Astrocyte of the spinal cord (primary cell): ENCODE results near the gene YPEL1.
"Not testable (repeated sequence)": the region's sequence is repeated elsewhere in the genome, so short reads cannot be mapped to it uniquely, and the experiment has no call there.

Source experiments
- DNase-seq: peaks from one replicate; pipeline ENCODE4 v3.0.0; 2011; ENCODE audit warnings: low read depth, low spot score
- H3K4me3 ChIP-seq: 2 replicates; pipeline ENCODE4 v1.5.1; 2011; ENCODE audit warnings: low read depth, mild to moderate bottlenecking, low read length, moderate library complexity
- CTCF ChIP-seq: IDR thresholded peaks from 2 replicates; pipeline ENCODE4 v1.5.1; 2012; ENCODE audit warnings: low read depth, mild to moderate bottlenecking, low read length, inconsistent platforms
- in situ Hi-C: cut with HindIII; loops from 2 replicates; pipeline ENCODE4 v1.10.0; 2017; ENCODE audit warnings: low sequenced_read_pairs

The YPEL1 gene

GRCh38 chr22:21720191-21720859, 15.3 kb downstream of the YPEL1 start:
- DNase-seq, H3K4me3 ChIP-seq: not testable (repeated sequence)
- in situ Hi-C loops, result loop anchor here (25.0 kb wide), 1 partner anchor 217 kb away; no protein-coding TSS in a partner anchor

- in situ Hi-C loops, result loop anchor here (25.0 kb wide), 1 partner anchor 218 kb away; no protein-coding TSS in a partner anchor
- DNase-seq, result no peak
- H3K4me3 ChIP-seq, result no peak overlapping the region
- no peak for TF ChIP-seq CTCF
These were observed 16.6 kb downstream of the YPEL1 start for GRCh38 chr22:21719024-21719423.

GRCh38 chr22:21718499-21718898, 17.1 kb downstream of the YPEL1 start:
- no peak overlapping the region for H3K4me3 ChIP-seq
- TF ChIP-seq CTCF, result no peak
- in situ Hi-C loops, result loop anchor here (25.0 kb wide), 1 partner anchor 219 kb away; no protein-coding TSS in a partner anchor
- DNase-seq, result no peak

DNA sequence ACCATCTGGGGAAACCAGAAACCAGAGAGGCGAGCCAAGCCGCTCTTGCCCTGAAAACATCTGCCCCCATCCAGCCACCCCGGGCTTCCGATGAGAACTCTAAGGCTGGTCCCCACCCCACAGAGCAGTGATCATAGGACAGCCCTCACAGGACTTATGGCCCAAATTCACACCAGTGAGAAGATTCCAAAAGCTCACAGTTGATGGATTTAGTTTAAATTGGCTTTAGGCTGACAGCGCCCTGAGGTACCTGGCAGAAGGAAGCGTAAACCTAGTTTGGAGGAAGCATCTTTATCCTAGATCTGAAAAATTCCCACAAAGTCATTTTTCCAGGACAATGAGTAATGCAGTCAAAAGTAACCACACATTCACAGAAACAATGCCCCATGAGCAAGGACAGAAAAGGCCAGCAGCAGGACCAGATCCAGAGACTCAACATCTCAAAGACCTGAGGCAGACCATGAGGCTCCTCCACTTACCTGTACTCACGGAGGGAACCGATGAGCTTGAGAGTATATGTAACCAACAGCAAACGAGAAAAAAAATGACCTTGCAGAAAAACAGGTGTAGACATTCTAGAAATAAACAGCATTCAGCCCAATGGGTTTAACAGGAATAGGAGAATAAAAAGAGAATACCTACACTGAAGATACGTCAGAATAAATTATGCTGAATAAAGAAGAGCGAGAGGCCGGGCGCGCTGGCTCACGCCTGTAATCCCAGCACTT, 19.0 kb downstream of the YPEL1 start:
- not testable (repeated sequence) for DNase-seq, H3K4me3 ChIP-seq
- in situ Hi-C loops, result loop anchor here (25.0 kb wide), 1 partner anchor 221 kb away; no protein-coding TSS in a partner anchor

GRCh38 chr22:21714786-21715185, 20.8 kb downstream of the YPEL1 start:
- H3K4me3 ChIP-seq, result no peak overlapping the region
- in situ Hi-C loops, result loop anchor here (25.0 kb wide), 1 partner anchor 223 kb away; no protein-coding TSS in a partner anchor
- TF ChIP-seq CTCF, result no peak
- no peak for DNase-seq

- no peak for DNase-seq
- no peak for TF ChIP-seq CTCF
- H3K4me3 ChIP-seq, result no peak overlapping the region
- in situ Hi-C loops, result loop anchor here (25.0 kb wide), 1 partner anchor 223 kb away; no protein-coding TSS in a partner anchor
These were observed 21.4 kb downstream of the YPEL1 start for GRCh38 chr22:21714059-21714770.

DNA sequence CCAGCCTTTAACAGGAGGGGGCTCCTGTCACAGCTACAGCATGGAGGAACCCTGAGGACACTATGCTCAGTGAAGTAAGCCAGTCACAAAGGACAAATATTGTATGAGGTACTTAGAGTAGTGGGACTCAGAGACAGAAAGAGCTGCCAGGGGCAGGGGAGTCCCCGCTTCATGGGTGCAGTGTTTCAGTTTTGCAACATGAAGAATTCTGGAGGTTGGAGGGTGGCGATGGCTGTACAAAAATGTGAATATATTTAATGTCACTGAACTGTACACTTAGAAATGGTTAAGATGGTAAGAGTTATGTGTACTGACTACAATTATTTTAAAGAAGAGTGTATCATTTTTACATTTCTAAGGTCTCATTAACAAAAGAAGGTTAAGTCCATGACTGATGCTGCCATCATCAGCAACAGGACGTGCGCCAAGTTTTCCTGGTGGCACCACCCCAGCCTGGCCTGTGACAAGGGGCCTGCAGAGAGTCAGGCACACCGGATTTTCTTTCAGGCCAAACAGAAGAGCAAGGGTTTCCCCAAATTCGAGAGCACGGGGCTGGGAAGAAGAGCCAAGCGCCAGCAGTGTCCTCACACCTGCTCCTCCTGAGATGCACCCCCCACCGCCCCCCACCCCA, 22.1 kb downstream of the YPEL1 start:
- no peak for DNase-seq
- in situ Hi-C loops, result loop anchor here (25.0 kb wide), 1 partner anchor 224 kb away; no protein-coding TSS in a partner anchor
- no peak for TF ChIP-seq CTCF
- no peak overlapping the region for H3K4me3 ChIP-seq
